ENCODE data around the gene RAB40C.

RAB40C gene, protein sequence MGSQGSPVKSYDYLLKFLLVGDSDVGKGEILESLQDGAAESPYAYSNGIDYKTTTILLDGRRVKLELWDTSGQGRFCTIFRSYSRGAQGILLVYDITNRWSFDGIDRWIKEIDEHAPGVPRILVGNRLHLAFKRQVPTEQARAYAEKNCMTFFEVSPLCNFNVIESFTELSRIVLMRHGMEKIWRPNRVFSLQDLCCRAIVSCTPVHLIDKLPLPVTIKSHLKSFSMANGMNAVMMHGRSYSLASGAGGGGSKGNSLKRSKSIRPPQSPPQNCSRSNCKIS

DNA sequence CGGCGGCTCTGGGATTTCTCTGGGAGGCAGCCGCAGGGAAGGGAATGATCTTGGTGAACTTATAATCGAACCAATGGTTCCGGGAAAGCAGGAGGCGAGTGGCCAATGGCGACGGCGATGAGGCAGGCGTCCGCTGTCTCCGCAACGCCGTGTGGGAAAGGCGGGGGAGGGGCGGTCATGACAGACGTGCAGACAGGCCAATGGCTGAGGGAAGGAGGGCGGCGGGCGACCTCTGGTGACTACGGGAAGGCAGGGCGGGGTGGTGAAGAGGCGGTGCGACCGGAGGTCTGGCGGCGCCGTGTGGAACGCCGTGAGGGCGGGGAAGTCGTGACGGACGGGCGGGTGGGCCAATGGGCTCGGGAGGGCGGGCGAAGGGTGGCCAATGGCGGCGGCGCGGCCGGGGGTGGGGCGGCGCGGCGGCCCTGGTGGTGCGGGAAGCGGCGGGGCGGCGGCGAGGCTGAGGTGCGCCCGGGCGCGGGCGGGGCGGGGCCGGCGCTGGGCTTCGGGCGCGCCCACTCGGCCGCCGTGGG, at the start of gene RAB40C:
Gene RAB40C (plus strand): TSS at position 409 of the 530 bp plus-strand sequence. CDS start 226 bp downstream, outside the sequence.
- peak; percentile 96 for DNase-seq

DNA sequence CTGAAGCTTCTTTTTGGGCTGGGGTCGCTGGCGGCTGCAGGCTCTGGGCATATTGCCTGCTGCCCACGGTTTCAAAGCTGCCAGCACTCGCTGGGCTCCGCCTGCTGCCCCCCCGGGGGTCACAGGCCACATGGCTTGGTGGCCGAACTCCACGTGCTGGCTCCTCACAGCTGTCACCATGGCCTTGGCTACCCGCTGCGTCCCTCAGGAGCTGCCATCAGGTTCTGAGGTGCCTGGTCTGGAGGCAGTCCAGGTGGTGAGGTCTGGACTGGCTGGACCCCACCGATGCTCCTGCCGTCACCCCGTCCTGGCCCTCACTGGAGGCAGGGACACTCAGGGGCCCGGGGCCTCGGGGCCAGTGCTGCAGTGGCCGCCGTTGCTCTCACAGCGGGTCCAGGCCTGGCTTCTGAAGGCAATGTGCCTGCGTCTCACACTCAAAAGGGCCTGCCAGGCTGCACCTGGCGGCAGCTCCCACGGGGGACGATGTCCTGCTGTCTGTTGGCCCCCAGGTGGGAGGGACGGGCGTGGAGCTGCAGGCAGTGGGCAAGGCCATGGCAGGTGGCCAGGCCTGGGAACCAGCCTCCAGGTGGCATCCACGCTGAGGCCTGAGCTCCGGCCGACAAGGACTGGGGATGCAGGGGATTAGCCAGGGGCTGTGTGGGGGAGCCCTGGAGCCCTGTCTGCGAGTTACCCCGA, 49.1 kb upstream of the RAB40C start:
- DNase-seq = no peak

DNA sequence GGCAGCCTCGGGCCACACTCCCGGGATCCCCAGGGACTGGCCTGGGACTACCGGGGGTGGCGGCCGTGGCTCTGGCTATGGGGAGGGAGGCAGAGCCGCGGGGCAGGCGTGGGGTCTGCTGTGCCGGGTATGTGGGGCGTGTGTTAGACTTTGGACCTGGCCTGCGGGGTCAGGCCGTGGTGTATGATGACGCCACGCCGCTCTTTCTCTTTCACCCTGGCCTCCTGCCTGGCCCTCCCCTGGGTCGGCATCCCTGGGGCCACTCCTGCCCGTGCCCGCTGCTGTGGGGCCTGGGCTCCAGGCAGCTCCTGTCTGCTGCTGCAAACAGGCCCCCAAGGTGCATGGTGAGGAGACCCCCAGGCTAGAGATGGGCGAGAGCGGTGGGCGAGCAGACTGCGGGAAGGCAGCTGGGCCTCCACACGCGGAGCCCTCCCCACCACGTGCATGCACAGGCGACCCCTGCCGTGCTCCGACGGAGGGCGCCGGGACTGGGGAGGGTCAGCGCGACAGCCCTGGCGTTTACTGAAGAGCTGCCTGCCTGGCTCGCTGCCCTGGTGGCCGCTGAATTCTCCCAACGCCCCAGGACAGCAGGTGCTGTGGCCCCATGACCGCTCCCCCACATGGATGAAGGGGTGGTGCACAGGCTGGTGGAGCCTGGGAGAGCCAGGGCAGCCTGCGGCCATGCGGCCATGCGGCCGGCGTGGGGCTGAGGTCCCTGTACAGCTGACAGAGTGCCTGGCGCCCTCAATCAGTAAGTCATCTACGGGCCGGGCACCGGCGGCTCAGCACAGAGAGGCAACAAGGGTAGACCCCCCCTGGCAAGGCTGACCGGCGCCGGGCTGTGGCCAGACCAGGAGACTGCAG, 46.3 kb upstream of the RAB40C start:
- no peak for DNase-seq

DNA sequence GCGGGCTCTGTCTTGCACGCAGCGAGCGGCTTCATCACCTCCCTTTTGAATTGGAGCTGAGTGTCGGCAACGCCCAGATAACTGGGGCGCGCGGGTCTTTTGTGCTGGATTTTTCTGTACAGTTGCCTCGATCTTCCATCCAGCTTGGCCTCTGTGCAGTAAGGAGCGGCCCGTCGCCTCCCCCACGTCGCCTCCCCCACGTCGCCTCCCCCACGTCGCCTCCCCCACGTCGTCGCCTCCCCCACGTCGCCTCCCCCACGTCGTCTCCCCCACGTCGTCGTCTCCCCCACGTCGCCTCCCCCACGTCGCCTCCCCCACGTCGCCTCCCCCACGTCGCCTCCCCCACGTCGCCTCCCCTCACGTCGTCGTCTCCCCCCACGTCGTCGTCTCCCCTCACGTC, 45.3 kb upstream of the RAB40C start:
- DNase-seq = no peak

DNA sequence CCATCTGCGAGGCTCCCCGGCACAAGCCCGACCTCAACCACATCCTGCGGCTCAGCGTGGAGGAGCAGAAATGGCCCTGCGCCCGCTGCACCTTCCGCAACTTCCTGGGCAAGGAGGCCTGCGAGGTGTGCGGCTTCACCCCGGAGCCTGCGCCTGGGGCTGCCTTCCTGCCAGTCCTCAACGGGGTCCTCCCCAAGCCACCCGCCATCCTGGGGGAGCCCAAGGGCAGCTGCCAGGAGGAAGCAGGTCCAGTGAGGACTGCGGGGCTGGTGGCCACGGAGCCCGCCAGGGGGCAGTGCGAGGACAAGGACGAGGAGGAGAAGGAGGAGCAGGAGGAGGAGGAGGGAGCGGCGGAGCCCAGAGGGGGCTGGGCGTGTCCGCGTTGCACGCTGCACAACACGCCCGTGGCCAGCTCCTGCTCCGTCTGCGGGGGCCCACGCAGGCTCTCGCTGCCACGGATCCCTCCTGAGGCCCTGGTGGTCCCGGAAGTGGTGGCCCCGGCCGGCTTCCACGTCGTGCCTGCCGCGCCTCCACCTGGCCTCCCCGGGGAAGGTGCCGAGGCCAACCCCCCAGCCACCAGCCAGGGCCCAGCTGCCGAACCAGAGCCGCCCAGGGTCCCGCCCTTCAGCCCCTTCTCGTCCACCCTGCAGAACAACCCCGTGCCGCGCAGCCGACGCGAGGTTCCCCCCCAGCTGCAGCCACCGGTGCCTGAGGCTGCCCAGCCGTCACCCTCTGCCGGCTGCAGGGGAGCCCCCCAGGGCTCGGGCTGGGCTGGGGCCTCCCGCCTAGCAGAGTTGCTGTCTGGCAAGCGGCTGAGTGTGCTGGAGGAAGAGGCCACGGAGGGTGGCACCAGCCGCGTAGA, 42.7 kb upstream of the RAB40C start:
- DNase-seq = no peak

DNA sequence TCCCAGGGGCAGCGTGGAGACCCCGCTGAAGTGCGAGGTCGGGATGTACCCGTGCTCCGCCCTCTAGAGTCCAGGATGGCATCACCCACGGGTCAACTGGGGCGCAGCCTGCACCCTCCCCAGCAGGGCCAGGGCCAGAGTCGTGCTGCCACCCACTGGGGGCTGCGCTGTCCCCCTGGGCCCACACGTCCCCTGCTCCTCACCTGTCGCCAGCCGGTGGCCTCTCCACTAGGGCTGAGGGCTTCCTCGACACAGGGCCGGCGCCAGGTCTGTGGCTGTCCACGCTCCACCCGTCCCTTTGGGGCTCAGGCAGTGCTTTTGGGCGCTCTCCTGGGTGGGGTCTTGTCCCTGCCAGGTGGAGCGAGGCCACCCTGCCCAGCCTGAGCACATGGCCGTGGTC, 41.3 kb upstream of the RAB40C start:
- no peak for DNase-seq

DNA sequence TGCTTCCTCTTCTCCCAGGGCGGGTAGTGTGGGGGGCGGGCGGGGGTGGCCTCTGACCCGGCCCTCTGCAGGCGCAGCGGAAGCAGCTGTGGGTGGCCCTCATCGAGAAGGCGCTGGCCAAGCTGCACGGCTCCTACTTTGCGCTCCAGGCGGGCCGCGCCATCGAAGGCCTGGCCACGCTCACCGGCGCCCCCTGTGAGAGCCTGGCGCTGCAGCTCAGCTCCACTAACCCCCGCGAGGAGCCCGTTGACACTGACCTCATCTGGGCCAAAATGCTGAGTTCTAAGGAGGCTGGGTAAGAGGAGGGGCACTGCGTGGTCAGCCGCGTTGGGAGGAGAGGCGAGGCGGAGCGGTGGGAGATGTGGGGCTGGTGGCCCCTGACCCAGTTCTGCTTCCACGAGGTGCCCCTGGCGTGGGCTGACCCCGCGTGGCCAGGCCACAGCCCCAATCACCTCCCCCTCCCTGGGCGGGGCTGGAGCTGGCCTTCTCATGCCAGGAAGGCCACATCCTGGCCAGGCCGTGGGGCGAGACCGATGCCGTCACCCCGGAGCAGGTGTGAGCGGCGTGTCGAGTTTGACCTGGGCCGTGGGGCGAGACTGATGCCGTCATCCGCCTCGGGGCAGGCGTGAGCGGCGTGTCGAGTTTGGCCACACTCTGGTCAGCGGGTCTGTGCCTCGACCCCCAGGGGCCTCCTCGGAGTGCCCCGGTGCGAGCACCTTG, 40.2 kb upstream of the RAB40C start:
- DNase-seq = no peak

DNA sequence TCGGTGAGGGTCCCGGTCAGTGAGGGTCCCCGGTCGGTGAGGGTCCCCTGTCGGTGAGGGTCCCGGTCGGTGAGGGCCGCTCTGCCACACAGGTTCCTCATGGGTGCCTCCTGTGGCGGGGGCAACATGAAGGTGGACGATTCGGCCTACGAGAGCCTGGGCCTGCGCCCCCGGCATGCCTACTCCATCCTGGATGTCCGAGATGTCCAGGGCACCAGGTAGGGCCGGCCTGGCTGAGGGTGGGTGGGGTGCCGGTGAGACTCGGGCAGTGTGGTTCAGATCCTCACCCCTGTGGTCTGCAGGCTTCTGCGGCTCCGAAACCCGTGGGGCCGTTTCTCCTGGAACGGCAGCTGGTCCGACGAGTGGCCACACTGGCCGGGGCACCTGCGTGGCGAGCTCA, 38.7 kb upstream of the RAB40C start:
- DNase-seq = no peak

DNA sequence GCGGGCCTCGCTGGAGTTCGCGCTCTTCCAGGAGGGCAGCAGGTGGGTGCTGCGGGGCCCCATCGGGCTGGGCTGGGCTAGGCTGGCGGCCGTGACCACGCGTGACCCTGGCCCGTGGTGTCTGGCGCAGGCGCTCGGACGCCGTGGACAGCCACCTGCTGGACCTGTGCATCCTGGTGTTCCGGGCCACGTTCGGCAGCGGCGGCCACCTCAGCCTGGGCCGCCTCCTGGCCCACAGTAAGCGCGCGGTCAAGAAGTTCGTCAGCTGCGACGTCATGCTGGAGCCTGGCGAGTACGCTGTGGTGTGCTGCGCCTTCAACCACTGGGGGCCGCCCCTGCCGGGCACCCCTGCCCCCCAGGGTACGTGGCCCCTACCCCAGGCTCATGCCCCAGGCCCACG, 37.7 kb upstream of the RAB40C start:
- no peak for DNase-seq

DNA sequence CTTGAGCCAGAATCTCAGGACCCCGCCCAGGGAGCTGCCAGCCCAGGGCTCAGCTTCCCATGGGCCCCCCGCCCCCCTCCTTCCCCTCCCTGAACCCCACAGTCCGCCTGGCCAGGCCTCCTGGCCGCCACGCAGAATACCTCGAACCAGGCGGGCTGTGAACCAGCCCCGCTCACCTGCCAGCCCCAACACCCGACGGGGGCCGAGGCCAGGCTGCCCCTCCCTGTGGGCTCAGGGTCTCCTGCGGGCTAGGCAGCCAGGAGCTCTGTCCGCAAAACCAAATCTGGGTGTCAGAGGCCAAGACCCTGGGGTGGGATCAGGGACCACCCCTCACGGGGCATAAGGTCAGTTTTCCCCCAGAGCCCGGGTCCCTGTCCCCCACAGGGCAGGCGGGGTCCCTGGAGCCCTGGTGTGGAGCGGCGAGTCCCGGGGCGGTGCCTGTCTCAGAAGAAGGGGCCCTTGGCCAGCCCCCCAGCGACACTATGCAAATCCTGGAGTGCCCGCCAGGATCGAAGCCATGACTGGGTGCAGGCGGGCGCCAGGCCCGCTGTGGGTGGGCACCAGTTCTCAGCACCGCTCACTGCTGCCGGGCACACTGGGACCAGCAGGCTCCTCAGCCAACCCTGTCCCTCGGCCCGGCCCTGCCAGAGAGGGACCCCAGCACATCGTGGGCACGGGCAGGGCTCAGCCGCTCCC, 36.1 kb upstream of the RAB40C start:
- no peak for DNase-seq

DNA sequence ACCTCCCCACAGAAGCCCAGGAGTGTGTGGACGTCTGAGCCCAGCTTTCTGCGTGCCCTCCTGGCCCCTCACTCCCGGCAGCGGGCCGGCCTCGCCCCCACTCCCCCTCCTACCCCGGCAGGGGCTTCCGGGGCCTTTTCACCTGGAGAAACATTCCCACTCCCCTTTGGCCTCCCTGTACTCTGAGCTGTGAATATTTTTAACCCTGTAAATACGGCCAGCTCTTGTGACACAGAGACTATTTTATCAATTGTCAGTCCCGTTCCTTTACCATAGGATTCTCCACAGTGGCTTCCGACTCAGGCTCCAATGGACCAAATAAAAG, 35.6 kb upstream of the RAB40C start:
- no peak for DNase-seq

DNA sequence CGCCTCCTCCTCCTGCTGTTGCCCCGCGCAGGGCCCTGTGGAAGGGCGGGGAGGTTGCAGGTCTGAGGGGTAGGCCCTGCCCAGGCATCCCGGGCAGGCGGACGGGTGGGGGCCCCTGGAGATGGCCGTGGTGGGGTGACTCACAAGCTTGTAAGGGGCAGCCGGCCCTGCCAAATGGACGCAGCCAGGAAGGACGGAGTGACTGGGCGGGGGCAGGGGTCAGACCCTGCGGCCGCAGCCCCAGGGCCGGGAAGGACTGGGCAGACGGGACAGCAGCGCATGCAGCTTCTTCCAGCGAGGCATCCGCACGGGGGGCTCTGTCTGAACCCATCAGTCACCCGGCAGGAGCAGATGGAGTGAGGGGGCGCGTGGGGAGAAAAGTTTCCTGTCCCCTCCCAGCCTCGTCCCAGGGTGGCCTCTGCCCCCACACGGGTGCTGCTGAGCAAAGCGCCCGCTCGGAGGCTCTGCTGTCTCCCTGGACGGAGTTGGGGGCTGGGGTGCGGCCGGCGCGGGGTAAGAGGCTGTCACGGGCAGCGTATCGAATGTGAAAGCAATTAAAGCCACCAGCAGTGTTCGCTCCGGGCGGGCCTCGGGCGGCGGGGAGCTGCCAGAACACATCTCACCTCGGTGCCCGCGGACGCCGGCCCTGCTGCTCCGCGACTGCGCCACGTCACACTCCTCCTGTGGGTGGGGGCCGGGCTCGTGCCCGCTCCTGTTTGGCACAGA, 35.1 kb upstream of the RAB40C start:
- DNase-seq = no peak

DNA sequence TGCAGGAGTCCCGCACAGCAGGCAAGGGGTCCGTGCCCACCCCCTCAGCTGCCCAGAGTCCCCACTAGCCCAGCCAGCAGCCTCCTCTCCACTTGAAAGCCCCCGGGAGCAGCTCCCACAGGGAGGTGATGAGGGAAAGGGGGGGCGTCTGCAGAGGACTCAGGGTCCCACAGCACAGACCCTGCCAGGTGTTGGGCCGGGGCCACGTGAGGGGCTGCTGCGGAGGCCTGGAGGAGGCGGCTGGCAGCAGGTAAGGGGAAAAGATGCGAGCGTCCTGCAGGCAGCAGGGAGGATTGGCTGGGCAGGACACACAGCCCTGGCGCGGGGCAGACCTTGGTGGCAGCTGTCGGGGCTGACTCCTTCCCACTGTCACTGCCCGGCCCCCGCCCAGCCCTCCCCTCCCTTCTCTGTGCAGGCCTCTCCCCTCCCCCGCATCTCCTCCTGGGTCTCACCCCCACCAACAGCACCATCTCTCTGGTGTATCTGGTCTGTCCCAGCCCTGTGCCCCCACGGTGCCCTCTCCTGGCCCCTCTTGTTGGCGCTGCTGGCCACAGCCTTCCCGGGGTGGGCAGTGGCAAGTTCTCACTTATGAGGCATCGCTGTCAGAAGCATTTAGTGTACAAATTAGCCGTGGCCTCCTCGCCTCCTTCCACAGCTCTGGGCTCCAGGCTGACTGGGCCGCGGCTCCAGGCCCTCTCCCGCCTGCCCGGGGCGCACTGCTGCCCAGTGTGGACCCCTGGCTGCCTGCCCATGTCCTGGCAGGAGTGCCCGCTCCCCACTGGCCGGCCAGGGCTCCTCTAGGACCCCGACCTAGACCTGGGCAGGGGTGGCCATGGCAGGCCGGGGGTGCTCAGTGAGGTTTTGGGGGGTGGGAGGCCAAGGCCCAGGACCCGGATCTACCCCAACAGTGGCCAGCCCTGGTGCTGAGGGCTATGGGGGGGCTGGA, 34.1 kb upstream of the RAB40C start:
- no peak for DNase-seq

DNA sequence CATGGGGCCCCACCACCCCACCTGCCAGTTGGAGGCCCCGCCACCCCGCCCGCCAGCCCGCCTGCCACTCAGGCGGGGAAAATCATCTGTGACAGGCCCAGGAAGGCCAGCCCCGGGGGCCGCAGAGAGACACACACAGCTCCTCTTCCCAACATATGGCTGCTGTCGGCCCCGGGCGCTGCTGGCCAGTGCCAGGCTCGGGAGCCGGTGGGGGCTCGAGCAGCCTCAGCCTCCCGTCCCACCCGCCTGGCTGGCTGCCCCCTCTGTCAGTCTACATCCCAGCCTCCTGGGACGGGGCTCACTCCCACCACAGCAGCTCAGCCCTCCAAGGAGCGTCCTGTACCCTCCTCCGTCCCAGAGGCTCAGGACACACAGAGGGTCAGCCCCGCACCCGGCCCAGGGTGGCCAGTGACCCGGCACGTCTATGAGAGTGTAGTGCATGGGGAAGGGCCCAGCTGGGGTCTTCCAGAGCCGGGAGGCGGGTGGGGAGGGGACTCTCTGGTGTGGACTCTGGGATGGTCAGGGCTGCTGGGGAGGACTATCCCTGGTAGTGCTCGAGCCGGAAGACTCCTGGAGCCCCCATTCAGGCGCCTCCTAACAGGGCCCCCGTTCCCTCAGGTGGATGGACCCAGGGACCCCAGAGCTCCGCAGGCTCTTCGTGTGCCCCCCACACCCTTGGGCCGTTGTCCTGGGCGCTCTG, 33.2 kb upstream of the RAB40C start:
- DNase-seq = no peak

DNA sequence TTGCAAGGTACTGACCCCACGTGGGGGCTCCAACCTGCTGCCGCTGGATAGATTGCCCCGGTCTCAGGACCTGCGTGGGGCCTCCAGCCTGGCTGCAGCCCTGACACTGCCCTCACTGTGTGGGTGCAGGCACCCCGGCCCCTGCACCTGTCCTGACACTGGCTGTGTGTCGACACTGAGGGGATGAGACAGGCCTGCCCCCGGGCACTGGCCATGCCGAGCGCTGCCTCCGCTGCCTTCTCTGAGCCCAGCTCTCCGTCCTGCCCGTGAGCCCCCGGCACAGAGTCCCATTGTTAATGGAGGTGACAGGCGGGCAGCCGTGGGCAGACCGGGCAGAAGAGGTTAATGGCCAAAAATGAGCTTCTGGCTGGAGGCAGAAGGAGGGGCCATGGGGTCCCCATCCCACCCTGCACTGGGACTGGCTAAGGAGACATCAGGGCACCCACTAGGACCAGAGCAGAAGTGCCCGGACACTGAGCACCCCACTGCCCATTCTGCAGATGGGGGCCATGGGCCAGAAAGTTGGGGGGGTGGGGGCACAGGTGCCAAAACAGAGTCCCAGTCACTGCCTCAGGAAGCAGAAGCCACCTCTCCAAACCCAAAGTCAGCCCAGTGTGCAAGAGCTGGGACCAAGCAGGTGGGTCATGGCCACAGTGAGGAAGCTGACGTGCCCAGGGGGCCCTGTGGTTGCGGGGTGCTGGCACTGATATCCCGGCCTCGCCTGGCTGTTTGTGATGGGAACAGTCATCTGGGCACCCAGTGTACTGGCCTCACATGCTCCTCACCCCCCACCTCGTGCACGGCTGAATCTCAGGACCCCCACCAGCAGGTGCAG, 32.2 kb upstream of the RAB40C start:
- no peak for DNase-seq

DNA sequence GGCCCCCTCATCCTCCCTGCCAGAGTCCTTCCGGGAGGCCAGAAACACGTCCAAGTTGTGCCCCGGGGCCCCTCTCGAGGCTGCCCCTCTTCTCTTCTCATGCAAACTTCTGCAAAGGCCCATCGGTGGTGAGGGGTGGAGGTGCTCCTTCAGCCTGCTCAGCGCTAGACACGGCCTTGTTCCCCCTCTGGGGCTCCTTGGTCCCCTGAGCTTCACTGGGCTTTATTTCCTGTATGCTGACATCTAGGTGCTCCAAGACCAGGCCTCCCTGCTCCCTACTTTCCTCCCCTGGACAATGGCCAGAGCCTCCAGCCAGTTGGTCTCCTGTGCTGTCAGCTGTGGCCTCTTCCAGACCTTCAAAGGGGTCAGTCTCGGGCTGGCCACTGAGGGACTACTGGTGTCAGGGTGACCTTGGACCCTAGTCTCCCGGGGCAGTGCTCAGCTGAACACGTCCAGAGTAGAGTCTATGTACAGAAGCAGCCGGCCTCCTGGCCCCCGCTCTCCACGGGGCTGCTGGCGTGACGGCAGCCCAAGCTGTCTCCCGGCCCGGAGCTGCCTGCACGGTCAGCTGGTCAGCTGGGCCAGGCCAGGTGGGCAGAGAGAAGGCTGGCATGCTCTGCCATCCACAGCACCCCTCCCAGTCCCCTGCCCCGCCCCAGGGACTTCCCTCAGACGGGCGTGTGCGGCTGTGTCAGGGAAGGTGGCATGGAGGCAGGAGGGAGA, 31.4 kb upstream of the RAB40C start:
- no peak for DNase-seq

DNA sequence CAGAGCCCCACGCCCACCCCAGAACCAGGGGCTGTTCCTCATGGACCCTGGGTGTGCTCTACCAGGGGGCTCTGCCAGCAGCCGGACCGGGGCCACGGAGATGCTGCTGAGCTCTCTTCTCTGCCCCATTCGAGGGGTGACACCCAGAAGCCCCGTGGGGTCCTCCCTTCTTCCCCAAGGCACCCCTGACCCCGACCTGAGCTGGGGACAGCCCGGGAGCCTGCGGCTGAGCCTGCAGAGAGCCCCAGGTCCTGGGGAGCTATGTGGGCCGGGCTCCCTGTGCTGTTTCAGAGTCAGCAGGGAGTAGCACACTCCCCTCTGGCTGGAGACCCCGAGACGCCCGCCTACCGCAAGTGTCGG, 30.9 kb upstream of the RAB40C start:
- no peak for DNase-seq
